PC-3 (cell line): ENCODE measurements around the gene ATP8A2. TPM values are rescaled to one million over a fixed set of nuclear protein-coding genes. Genes with fewer than 3 reads are reported as not detected.

ENCODE experiments used
- ATAC-seq: fragments of 200-7000 bp; cut with Tn5 transposase; 2 replicates; pipeline ENCODE4 v1.9.1; 2020; ENCODE audit warnings: mild to moderate bottlenecking, moderate library complexity
- BruUV-seq: library from RNA; stranded (reverse); fragments of 400-500 nt; replicated peaks from 2 replicates; lab custom pipeline; 2021; lab: Mats Ljungman, UMichigan
- CTCF ChIA-PET: fragments of 300-600 bp; sonication (Branson Sonifier 250); formaldehyde crosslinking; loops from one replicate; lab custom pipeline; 2022; ENCODE audit warnings: antibody characterized with exemption; lab: Charles Lee
- POLR2A ChIA-PET: fragments of 300-600 bp; sonication (Branson Sonifier 250); formaldehyde crosslinking; loops from one replicate; lab custom pipeline; 2022; ENCODE audit warnings: antibody characterized with exemption; ENCODE audit not compliant: unreplicated experiment; lab: Charles Lee
- DNase-seq: peaks from one replicate; pipeline ENCODE4 v3.0.0-alpha.2; 2015
- H2AFZ ChIP-seq: fragments of 300-600 bp; sonication (generic); 2 replicates; pipeline ENCODE4 v1.6.0; 2016; ENCODE audit warnings: antibody characterized with exemption, low read length
- H3F3A ChIP-seq: fragments of 300-600 bp; sonication (generic); one replicate; pipeline ENCODE4 v1.6.0; 2017; ENCODE audit warnings: antibody characterized with exemption, low read length, control low read depth, mild to moderate bottlenecking; ENCODE audit not compliant: unreplicated experiment
- H3K27ac ChIP-seq: fragments of 300-600 bp; sonication (generic); 2 replicates; pipeline ENCODE4 v1.5.1; 2016; ENCODE audit warnings: mild to moderate bottlenecking, low read length
- H3K27me3 ChIP-seq: fragments of 300-600 bp; sonication (generic); 2 replicates; pipeline ENCODE4 v1.6.1; 2016; ENCODE audit warnings: low read length, mixed read lengths
- H3K36me3 ChIP-seq: fragments of 300-600 bp; sonication (generic); 2 replicates; pipeline ENCODE4 v1.6.1; 2016; ENCODE audit warnings: low read depth, mixed run types, low read length, mixed read lengths
- H3K4me1 ChIP-seq: fragments of 300-600 bp; sonication (generic); 2 replicates; pipeline ENCODE4 v1.5.1; 2016; ENCODE audit warnings: low read length; ENCODE audit not compliant: insufficient read depth
- H3K4me2 ChIP-seq: fragments of 300-600 bp; sonication (generic); 2 replicates; pipeline ENCODE4 v1.6.0; 2016; ENCODE audit warnings: low read length
- H3K4me3 ChIP-seq: fragments of 300-600 bp; sonication (generic); 2 replicates; pipeline ENCODE4 v1.5.1; 2016; ENCODE audit warnings: mild to moderate bottlenecking, low read length, mixed read lengths
- H3K79me2 ChIP-seq: fragments of 300-600 bp; sonication (generic); 2 replicates; pipeline ENCODE4 v1.6.1; 2017; ENCODE audit warnings: low read length, mixed read lengths
- H3K9ac ChIP-seq: fragments of 300-600 bp; sonication (generic); 2 replicates; pipeline ENCODE4 v1.6.0; 2016; ENCODE audit warnings: mild to moderate bottlenecking, low read length
- H3K9me2 ChIP-seq: fragments of 300-600 bp; sonication (generic); replicated peaks from 2 replicates; pipeline ENCODE4 v1.6.1; 2016; ENCODE audit warnings: mixed run types, low read length, mixed read lengths
- H3K9me3 ChIP-seq: fragments of 300-600 bp; sonication (generic); 2 replicates; pipeline ENCODE4 v1.6.1; 2016; ENCODE audit warnings: low read length, mixed read lengths
- H4K20me1 ChIP-seq: fragments of 300-600 bp; sonication (generic); 2 replicates; pipeline ENCODE4 v1.6.1; 2016; ENCODE audit warnings: low read length, mixed read lengths
- CTCF ChIP-seq: fragments of 300-600 bp; sonication (generic); conservative IDR thresholded peaks from 2 replicates; pipeline ENCODE4 v1.5.1; 2017; ENCODE audit warnings: antibody characterized with exemption, low read depth, mild to moderate bottlenecking, low read length
- EZH2 ChIP-seq: fragments of 300-600 bp; sonication (generic); IDR thresholded peaks from one replicate; pipeline ENCODE4 v1.6.1; 2017; ENCODE audit warnings: antibody characterized with exemption, mild to moderate bottlenecking, low read length; ENCODE audit not compliant: unreplicated experiment
- EZH2phosphoT487 ChIP-seq: fragments of 300-600 bp; sonication (generic); IDR thresholded peaks from 2 replicates; pipeline ENCODE4 v1.6.1; 2018; ENCODE audit warnings: mild to moderate bottlenecking, antibody characterized with exemption, low read length, borderline replicate concordance
- intact Hi-C: fragments of 100-400 bp; cut with micrococcal nuclease; formaldehyde crosslinking; loops from 2 replicates; pipeline ENCODE4 v1.9.0; 2023
- total RNA-seq: library from RNA; depleted of rRNA; stranded (reverse); fragments of >200 nt; gene quantifications from 2 replicates; pipeline ENCODE4 v1.2.3, GENCODE V29; 2014

ATP8A2 gene
- total RNA-seq, 1 experiment from 2014 or later, result 0.04 TPM

DNA sequence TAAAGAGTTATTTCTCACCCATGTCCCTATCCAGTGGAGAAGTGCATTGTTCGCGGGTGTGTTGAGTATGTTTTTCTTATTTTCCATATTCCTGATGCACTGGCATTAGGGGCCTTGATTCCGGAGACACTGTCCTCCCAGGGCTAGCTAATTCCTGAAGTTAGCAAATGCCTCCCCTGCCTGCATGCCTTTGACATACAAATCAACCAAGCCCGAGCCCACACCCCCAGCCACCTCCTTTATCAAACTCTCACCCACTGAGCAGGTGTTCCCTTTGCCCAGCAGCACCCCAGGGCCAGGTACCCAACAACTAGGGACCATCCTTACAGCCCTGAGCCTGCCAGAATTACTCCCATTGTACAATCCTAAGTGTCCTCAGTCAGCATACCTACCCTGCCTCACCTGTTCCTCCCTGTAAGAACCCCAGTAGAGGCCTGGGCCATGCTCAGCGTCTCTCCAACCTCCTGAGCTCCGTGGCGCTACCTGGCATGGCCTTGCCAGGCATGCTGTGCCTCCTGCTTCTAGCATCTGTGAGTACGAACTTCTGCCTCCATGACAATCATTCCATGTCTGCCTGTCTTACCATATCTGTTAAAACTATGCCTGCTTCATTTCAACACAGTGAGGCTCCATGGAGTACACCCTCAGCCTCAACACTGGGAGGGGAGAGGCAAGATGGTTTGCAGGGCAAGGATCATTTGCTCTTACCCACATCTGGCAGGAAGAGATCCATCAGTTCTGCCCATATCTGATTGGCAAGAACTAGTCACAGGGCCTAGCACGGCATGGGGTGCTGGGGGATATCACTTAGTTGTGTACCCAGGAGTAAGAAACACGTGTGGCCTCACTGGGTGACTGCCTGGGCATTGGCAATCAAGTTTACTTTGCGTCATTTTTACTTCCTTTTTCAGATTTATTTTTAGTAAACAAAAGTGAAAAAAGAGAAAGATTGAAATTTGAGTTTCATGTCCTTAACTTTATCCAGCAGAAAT, 476.2 kb downstream of the ATP8A2 start:
- H4K20me1 ChIP-seq, result no peaks in the 10 kb centered on the region
- DNase-seq, result no peak
- no peaks in the 10 kb centered on the region for H3K9me2 ChIP-seq
- no peaks in the 10 kb centered on the region for H3K9me3 ChIP-seq
- no peak overlapping the region for H3K4me2 ChIP-seq
- no peak for TF ChIP-seq EZH2
- no peak for TF ChIP-seq EZH2phosphoT487
- no peak for TF ChIP-seq CTCF
- no peaks in the 10 kb centered on the region for H3K36me3 ChIP-seq
- H3K79me2 ChIP-seq, result no peaks in the 10 kb centered on the region
- H3K27ac ChIP-seq, result no peak overlapping the region
- intact Hi-C loops, result no loop called here
- no TSS peak for BruUV-seq
- ChIA-PET CTCF (no interaction called here), POLR2A (interaction anchor here (0.6 kb wide), 1 partner anchor 1764 kb away, joined by 5 read pairs; no protein-coding TSS in a partner anchor)
- H2AFZ ChIP-seq, result no peak overlapping the region
- H3F3A ChIP-seq, result no peaks in the 10 kb centered on the region
- H3K27me3 ChIP-seq, result no peaks in the 10 kb centered on the region
- no peak for ATAC-seq
- H3K9ac ChIP-seq, result no peak overlapping the region
- H3K4me1 ChIP-seq, result peaks cover 19% of the 10 kb centered on the region
- H3K4me3 ChIP-seq, result no peak overlapping the region

GRCh38 chr13:25848812-25849745, 477.3 kb downstream of the ATP8A2 start:
- Histone ChIP-seq H3K4me2 (no peak overlapping the region), H3K79me2 (no peaks in the 10 kb centered on the region), H3K9ac (no peak overlapping the region), H3K36me3 (no peaks in the 10 kb centered on the region), H3K9me3 (no peaks in the 10 kb centered on the region), H4K20me1 (no peaks in the 10 kb centered on the region), H3K4me3 (no peak overlapping the region), H3K27ac (no peak overlapping the region), H3K4me1 (peaks cover 19% of the 10 kb centered on the region), H2AFZ (no peak overlapping the region), H3F3A (no peaks in the 10 kb centered on the region), H3K27me3 (no peaks in the 10 kb centered on the region), H3K9me2 (no peaks in the 10 kb centered on the region)
- ATAC-seq (no peak), DNase-seq (no peak)
- no TSS peak for BruUV-seq
- TF ChIP-seq EZH2phosphoT487 (no peak), CTCF (no peak), EZH2 (no peak)
- intact Hi-C loops, result no loop called here
- ChIA-PET CTCF (no interaction called here), POLR2A (interaction anchor here (0.7 kb wide), 1 partner anchor 23 kb away, joined by 3 read pairs; no protein-coding TSS in a partner anchor)
